Vagina (tissue), 2 donors: ENCODE measurements around the gene TPT1. TPM values are rescaled to one million over a fixed set of nuclear protein-coding genes. Genes with fewer than 3 reads are reported as not detected.
"Not testable (repeated sequence)": the region's sequence is repeated elsewhere in the genome, so short reads cannot be mapped to it uniquely, and the experiment has no call there.

Source experiments
- DNase-seq, 2 donors: peaks; one replicate each; pipeline ENCODE4 v3.0.0-alpha.2; 2017; ENCODE audit errors: extremely low spot score in 2 of 2
- H3K27ac ChIP-seq: fragments of 200-600 bp; sonication (generic); one replicate; pipeline ENCODE4 v1.5.1; 2019
- H3K27me3 ChIP-seq: fragments of 200-600 bp; sonication (generic); one replicate; pipeline ENCODE4 v1.5.1; 2019
- H3K36me3 ChIP-seq, 2 donors: fragments of 200-600 bp; sonication (generic); one replicate each; pipeline ENCODE4 v1.5.1; 2017 to 2019
- H3K4me1 ChIP-seq: fragments of 200-600 bp; sonication (generic); one replicate; pipeline ENCODE4 v1.5.1; 2019
- H3K4me3 ChIP-seq, 2 donors: fragments of 200-600 bp; sonication (generic); 1 replicate in 1 of 2; 2 replicates in 1 of 2; pipeline ENCODE4 v1.5.1; 2016 to 2019
- H3K9me3 ChIP-seq: fragments of 200-600 bp; sonication (generic); one replicate; pipeline ENCODE4 v1.5.1; 2019
- POLR2A ChIP-seq, 2 donors: fragments of 450-650 bp; IDR thresholded peaks; one replicate each; pipeline ENCODE4 v1.6.1; 2017; ENCODE audit warnings: antibody characterized with exemption in 2 of 2, mild to moderate bottlenecking in 2 of 2, moderate library complexity in 2 of 2
- POLR2AphosphoS5 ChIP-seq, 2 donors: sonication (generic); formaldehyde crosslinking; IDR thresholded peaks; one replicate each; pipeline ENCODE4 v1.9.0; 2017; ENCODE audit warnings: antibody characterized with exemption in 2 of 2, mild to moderate bottlenecking in 2 of 2, low read depth in 1 of 2; ENCODE audit not compliant: insufficient read depth in 1 of 2
- intact Hi-C: fragments of 100-400 bp; cut with DNase I; formaldehyde crosslinking; loops from one replicate; pipeline ENCODE4 v1.15.1; 2023
- total RNA-seq: library from RNA; depleted of rRNA; stranded (reverse); fragments of >200 nt; gene quantifications from one replicate; pipeline ENCODE4 v1.2.3, GENCODE V29; 2016
- TF ChIP-seq, protein P1 (sequence below), 3 experiments: fragments of 450-650 bp in 2 of 3; fragments of 200-600 bp in 1 of 3; sonication (generic) in 1 of 3; IDR thresholded peaks; one replicate each; pipeline ENCODE4 v1.5.1; 2017 to 2019; ENCODE audit warnings: antibody characterized with exemption in 3 of 3, mild to moderate bottlenecking in 2 of 3, moderate library complexity in 2 of 3

TPT1 gene
- total RNA-seq, 1 donor from 2014 or later = 3,952 TPM

DNA sequence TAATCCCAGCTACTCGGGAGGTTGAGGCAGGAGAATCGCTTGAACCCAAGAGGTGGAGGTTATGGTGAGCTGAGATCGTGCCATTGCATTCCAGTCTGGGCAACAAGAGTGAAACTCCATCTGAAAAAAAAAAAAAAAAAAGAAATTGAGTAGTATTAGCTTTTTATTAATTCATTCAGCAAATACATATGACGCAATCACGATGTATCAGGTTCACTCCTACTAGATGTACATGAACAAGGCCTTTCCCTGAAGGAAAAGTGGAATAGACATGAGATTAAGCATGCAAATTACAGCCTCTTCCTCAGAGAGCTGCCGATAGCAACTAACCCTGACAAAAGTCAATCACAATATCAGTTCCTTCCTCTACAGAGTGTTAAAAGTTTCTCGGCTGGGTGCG is 9.2 kb upstream of the TPT1 start:
- TF ChIP-seq POLR2A (IDR thresholded peaks at IDR 0.05) = no peak
- TF ChIP-seq POLR2AphosphoS5 (IDR thresholded peaks at IDR 0.05; ENCODE audit: insufficient read depth in 1 of 2, low read depth in 1 of 2) = no peak
- TF ChIP-seq, protein P1, sequence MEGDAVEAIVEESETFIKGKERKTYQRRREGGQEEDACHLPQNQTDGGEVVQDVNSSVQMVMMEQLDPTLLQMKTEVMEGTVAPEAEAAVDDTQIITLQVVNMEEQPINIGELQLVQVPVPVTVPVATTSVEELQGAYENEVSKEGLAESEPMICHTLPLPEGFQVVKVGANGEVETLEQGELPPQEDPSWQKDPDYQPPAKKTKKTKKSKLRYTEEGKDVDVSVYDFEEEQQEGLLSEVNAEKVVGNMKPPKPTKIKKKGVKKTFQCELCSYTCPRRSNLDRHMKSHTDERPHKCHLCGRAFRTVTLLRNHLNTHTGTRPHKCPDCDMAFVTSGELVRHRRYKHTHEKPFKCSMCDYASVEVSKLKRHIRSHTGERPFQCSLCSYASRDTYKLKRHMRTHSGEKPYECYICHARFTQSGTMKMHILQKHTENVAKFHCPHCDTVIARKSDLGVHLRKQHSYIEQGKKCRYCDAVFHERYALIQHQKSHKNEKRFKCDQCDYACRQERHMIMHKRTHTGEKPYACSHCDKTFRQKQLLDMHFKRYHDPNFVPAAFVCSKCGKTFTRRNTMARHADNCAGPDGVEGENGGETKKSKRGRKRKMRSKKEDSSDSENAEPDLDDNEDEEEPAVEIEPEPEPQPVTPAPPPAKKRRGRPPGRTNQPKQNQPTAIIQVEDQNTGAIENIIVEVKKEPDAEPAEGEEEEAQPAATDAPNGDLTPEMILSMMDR (IDR thresholded peaks at IDR 0.05) = no peak
- DNase-seq = no peak
- Histone ChIP-seq H3K4me1 (no peaks in the 10 kb centered on the region), H3K27me3 (no peaks in the 10 kb centered on the region), H3K27ac (no peak overlapping the region), H3K36me3 (peaks cover 0 to 36% of the 10 kb centered on the region in 2 donors), H3K9me3 (no peaks in the 10 kb centered on the region), H3K4me3 (no peak overlapping the region)
- intact Hi-C loops = no loop called here

DNA sequence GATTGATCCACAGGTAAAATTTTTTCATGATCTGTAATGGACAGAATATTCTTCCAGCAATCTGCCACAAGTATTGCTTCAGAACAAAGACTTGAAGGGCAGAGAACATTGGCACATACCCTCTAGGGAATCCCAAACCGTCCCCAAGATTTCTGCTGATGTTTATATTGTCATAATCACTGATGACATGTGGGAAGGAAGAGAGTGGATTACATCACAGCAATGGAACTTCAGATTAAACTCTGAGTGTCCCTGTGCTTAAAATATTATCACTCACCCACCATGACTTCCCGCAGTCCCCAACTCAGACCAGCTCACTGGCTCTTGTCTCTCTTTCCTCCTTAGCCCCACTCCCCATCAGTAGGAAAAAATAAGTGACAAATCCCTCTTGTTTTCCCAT is 8.5 kb upstream of the TPT1 start:
- Histone ChIP-seq H3K36me3 (peaks cover 0 to 36% of the 10 kb centered on the region in 2 donors), H3K9me3 (no peaks in the 10 kb centered on the region), H3K4me1 (no peaks in the 10 kb centered on the region), H3K27me3 (no peaks in the 10 kb centered on the region), H3K27ac (no peak overlapping the region), H3K4me3 (no peak overlapping the region)
- intact Hi-C loops = no loop called here
- TF ChIP-seq, protein P1 (IDR thresholded peaks at IDR 0.05) = no peak
- no peak for TF ChIP-seq POLR2A (IDR thresholded peaks at IDR 0.05)
- TF ChIP-seq POLR2AphosphoS5 (IDR thresholded peaks at IDR 0.05; ENCODE audit: insufficient read depth in 1 of 2, low read depth in 1 of 2) = no peak
- DNase-seq = no peak

DNA sequence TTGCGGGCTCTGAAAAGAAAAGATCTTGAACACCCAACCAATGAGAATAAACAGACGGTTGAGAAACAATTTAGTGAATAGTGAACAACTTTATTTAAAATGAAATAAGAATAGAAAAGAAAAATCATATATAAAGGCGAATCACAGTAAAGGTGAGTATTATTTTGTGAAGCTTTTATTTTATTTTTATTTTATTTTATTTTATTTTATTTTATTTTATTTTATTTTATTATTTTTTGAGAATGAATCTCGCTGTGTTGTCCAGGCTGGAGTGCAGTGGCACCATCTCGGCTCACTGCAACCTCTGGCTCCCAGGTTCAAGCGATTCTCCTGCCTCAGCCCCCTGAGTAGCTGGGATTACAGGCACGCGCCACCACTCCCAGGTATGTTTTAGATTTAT is 3.1 kb upstream of the TPT1 start:
- H3K27ac ChIP-seq, DNase-seq, intact Hi-C loops, H3K4me3 ChIP-seq, H3K9me3 ChIP-seq, H3K27me3 ChIP-seq: not testable (repeated sequence)
- Histone ChIP-seq H3K36me3 (peaks cover 0 to 11% of the 10 kb centered on the region in 2 donors), H3K4me1 (peaks cover 26% of the 10 kb centered on the region)

DNA sequence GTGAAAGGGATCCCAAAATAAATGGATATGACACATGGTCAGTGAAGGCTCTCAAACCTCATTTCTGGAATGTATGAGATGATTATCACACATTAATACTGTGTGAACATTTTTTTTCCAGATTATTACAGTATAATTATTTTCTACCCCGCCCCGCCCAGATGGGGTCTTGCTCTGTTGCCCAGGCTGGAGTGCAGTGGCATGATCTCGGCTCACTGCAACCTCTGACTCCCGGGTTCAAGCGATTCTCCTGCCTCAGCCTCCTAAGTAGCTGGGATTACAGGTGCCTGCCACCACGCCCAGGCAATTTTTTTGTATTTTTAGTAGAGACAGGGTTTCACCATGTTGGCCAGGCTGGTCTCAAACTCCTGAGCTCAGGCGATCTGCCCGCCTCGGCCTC is 2.1 kb upstream of the TPT1 start:
- H3K27me3 ChIP-seq, DNase-seq, intact Hi-C loops, H3K9me3 ChIP-seq, H3K4me3 ChIP-seq: not testable (repeated sequence)
- H3K36me3 ChIP-seq = peaks cover 0 to 20% of the 10 kb centered on the region in 2 donors
- peak overlapping the region; percentile 100 for H3K27ac ChIP-seq
- H3K4me1 ChIP-seq = peaks cover 35% of the 10 kb centered on the region

DNA sequence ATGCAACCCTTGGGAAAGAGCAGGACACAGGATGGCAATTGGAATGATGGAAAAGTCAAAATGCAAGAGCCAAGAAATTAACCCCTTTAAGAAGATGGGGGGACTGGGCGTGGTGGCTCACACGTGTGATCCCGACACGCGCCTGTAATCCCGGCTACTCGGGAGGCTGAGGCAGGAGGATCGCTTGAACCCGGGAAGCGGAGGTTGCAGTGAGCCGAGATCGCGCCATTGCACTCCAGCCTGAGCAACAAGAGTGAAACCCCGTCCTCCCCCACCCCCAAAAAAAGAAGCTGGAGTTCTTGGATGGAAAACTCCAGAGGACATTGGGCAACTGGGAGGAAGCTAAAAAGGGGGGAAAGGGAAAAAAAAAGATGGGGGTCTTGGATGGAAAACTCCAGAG is 1.7 kb upstream of the TPT1 start:
- intact Hi-C loops, DNase-seq, H3K9me3 ChIP-seq, H3K27me3 ChIP-seq: not testable (repeated sequence)
- H3K4me3 ChIP-seq = peak overlapping the region; percentile 99 to 100
- peak overlapping the region; percentile 100 for H3K27ac ChIP-seq
- H3K4me1 ChIP-seq = peaks cover 40% of the 10 kb centered on the region
- H3K36me3 ChIP-seq = peaks cover 0 to 25% of the 10 kb centered on the region in 2 donors

DNA sequence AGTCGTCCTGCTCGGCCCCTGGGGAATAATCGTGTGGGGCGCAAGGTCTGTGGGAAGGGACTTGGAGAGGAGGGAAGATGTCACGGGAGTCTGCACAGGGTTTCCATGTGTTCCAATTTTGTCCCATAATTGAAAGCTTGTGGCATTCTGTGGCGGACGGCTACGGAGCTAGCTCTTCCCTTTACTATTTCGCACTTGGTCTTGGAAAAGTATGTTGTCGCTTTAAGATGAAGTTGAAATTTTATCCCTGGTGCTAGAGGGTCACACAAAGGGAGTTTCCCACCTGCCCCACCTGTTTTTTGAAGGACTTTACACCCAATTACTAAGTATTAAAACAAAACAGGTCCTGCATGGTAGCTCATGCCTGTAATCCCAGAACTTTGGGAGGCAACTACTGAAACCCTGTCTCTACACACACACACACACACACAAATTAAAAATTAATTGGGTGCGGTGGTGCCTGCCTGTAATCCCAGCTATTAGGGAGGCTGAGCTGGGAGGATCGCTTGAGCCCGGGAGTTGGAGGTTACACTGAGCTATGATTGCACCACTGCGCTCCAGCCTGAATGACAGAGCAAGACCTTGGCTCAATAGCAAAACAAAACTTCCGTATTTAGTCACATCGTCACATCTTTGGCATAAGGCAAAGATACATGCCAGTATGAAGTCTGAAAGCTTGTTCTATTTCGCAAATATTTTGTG is 967 bp upstream of the TPT1 start:
- H3K4me3 ChIP-seq = peak overlapping the region; percentile 99 to 100

More for the DNA sequence above, 967 bp upstream of the TPT1 start:
- TF ChIP-seq, protein P1 (IDR thresholded peaks at IDR 0.05) = no peak
- peak in 1 of 2 donors; percentile 48 for TF ChIP-seq POLR2AphosphoS5 (IDR thresholded peaks at IDR 0.05; ENCODE audit: insufficient read depth in 1 of 2, low read depth in 1 of 2)
- peak overlapping the region; percentile 100 for H3K27ac ChIP-seq
- intact Hi-C loops = no loop called here
- H3K27me3 ChIP-seq = no peaks in the 10 kb centered on the region
- peaks cover 0 to 32% of the 10 kb centered on the region in 2 donors for H3K36me3 ChIP-seq
- peaks cover 46% of the 10 kb centered on the region for H3K4me1 ChIP-seq
- no peaks in the 10 kb centered on the region for H3K9me3 ChIP-seq
- no peak for DNase-seq
